Measurements from ENCODE around the gene ALDH4A1.

DNA sequence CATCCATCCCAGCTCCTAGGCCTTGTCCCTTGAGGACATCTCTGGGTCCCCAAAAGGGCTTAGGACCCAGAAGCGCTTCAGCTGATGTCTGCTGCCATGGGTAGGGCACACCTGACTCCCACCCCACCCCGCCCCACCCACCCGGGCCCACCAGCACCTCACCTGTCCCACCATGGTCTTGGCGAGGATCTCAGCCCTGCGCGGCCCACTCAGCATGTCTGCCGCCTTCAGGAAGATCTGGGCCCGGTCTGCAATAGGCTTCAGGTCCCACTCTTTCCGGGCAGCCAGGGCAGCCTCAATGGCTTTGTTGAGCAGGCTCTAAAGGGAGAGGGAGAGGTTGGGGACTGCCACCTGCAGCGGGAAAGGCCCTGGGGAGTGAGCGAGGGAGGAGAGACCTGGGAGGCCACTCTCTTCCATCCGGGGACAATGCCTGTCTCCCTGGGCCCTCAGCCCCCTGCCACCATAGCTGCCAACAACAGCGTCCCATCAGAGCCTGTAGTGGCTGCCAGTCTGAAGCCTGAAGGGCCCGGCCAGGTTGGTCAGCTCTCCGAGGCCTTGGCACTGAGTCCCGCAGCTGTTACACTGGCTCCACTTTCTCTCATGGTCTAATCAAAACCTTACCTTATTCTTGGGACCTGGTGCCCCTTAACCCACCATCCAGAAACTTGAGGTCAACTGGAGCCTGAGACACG is 16.9 kb downstream of the ALDH4A1 start:
- TF ChIP-seq CTCF (IDR thresholded peaks at IDR 0.05) (no peak), EP300 (IDR thresholded peaks at IDR 0.05) (no peak), POLR2AphosphoS5 (IDR thresholded peaks at IDR 0.05) (no peak)
